Vagina (tissue), 2 donors: ENCODE measurements around the gene RYR3. TPM values are rescaled to one million over a fixed set of nuclear protein-coding genes. Genes with fewer than 3 reads are reported as not detected.

ENCODE experiments used
- DNase-seq, 2 donors: peaks; one replicate each; pipeline ENCODE4 v3.0.0-alpha.2; 2017; ENCODE audit errors: extremely low spot score in 2 of 2
- H3K27ac ChIP-seq: fragments of 200-600 bp; sonication (generic); one replicate; pipeline ENCODE4 v1.5.1; 2019
- H3K27me3 ChIP-seq: fragments of 200-600 bp; sonication (generic); one replicate; pipeline ENCODE4 v1.5.1; 2019
- H3K36me3 ChIP-seq, 2 donors: fragments of 200-600 bp; sonication (generic); one replicate each; pipeline ENCODE4 v1.5.1; 2017 to 2019
- H3K4me1 ChIP-seq: fragments of 200-600 bp; sonication (generic); one replicate; pipeline ENCODE4 v1.5.1; 2019
- H3K4me3 ChIP-seq, 2 donors: fragments of 200-600 bp; sonication (generic); 1 replicate in 1 of 2; 2 replicates in 1 of 2; pipeline ENCODE4 v1.5.1; 2016 to 2019
- H3K9me3 ChIP-seq: fragments of 200-600 bp; sonication (generic); one replicate; pipeline ENCODE4 v1.5.1; 2019
- POLR2A ChIP-seq, 2 donors: fragments of 450-650 bp; IDR thresholded peaks; one replicate each; pipeline ENCODE4 v1.6.1; 2017; ENCODE audit warnings: antibody characterized with exemption in 2 of 2, mild to moderate bottlenecking in 2 of 2, moderate library complexity in 2 of 2
- POLR2AphosphoS5 ChIP-seq, 2 donors: sonication (generic); formaldehyde crosslinking; IDR thresholded peaks; one replicate each; pipeline ENCODE4 v1.9.0; 2017; ENCODE audit warnings: antibody characterized with exemption in 2 of 2, mild to moderate bottlenecking in 2 of 2, low read depth in 1 of 2; ENCODE audit not compliant: insufficient read depth in 1 of 2
- intact Hi-C: fragments of 100-400 bp; cut with DNase I; formaldehyde crosslinking; loops from one replicate; pipeline ENCODE4 v1.15.1; 2023
- total RNA-seq: library from RNA; depleted of rRNA; stranded (reverse); fragments of >200 nt; gene quantifications from one replicate; pipeline ENCODE4 v1.2.3, GENCODE V29; 2016
- TF ChIP-seq, protein P1 (sequence below), 3 experiments: fragments of 450-650 bp in 2 of 3; fragments of 200-600 bp in 1 of 3; sonication (generic) in 1 of 3; IDR thresholded peaks; one replicate each; pipeline ENCODE4 v1.5.1; 2017 to 2019; ENCODE audit warnings: antibody characterized with exemption in 3 of 3, mild to moderate bottlenecking in 2 of 3, moderate library complexity in 2 of 3

Gene RYR3
- total RNA-seq, 1 donor from 2014 or later = 16.5 TPM

DNA sequence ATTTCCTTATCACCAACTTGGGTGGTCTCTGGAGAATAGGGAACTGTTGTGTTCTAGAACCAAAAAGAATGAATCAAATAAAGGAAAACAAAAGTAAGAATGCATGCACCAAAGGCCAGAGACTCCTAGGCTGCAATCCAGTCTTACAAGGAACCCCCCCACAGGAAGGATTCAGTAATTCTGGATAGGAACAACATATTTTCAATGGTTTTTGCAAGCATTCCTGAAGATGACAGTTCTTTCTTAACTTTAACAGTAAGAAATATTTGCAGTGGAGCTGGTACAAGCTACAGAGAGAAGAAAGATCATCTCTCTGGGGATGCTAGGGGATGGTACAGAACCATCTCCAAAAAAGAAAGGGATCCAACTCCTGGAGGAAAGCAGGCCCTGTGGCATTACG is 541.3 kb downstream of the RYR3 start:
- Histone ChIP-seq H3K27ac (no peak overlapping the region), H3K36me3 (no peaks in the 10 kb centered on the region), H3K4me1 (no peaks in the 10 kb centered on the region), H3K27me3 (no peaks in the 10 kb centered on the region), H3K9me3 (no peaks in the 10 kb centered on the region), H3K4me3 (no peak overlapping the region)
- intact Hi-C loops = loop anchor here (10.0 kb wide), 1 partner anchor 53 kb away; no protein-coding TSS in a partner anchor
- no peak for DNase-seq
- TF ChIP-seq POLR2AphosphoS5 (IDR thresholded peaks at IDR 0.05; ENCODE audit: insufficient read depth in 1 of 2, low read depth in 1 of 2) = no peak
- TF ChIP-seq, protein P1, sequence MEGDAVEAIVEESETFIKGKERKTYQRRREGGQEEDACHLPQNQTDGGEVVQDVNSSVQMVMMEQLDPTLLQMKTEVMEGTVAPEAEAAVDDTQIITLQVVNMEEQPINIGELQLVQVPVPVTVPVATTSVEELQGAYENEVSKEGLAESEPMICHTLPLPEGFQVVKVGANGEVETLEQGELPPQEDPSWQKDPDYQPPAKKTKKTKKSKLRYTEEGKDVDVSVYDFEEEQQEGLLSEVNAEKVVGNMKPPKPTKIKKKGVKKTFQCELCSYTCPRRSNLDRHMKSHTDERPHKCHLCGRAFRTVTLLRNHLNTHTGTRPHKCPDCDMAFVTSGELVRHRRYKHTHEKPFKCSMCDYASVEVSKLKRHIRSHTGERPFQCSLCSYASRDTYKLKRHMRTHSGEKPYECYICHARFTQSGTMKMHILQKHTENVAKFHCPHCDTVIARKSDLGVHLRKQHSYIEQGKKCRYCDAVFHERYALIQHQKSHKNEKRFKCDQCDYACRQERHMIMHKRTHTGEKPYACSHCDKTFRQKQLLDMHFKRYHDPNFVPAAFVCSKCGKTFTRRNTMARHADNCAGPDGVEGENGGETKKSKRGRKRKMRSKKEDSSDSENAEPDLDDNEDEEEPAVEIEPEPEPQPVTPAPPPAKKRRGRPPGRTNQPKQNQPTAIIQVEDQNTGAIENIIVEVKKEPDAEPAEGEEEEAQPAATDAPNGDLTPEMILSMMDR (IDR thresholded peaks at IDR 0.05) = no peak
- TF ChIP-seq POLR2A (IDR thresholded peaks at IDR 0.05) = no peak

DNA sequence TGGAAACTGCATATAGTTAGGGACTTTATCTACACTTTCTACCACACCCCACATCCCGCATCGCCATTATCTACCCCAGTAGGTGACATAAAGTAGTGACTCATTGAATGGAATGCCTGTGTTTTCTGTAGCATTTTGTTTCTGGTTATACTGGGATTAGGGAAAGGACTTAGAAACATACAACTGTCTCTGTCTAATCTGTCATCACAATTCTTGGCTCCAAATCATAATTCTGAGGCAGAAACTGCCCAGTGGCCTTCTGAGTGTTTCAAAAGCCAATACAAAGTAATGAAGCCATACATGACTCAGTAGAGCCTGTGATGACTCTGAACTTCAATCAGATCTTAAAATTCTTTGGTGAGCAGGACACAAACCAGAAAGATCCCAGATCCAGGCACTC is 541.8 kb downstream of the RYR3 start:
- Histone ChIP-seq H3K4me3 (no peak overlapping the region), H3K9me3 (no peaks in the 10 kb centered on the region), H3K27ac (no peak overlapping the region), H3K4me1 (no peaks in the 10 kb centered on the region), H3K36me3 (no peaks in the 10 kb centered on the region), H3K27me3 (no peaks in the 10 kb centered on the region)
- intact Hi-C loops = loop anchor here (10.0 kb wide), 1 partner anchor 52 kb away; no protein-coding TSS in a partner anchor
- TF ChIP-seq POLR2A (IDR thresholded peaks at IDR 0.05) (no peak), POLR2AphosphoS5 (IDR thresholded peaks at IDR 0.05; ENCODE audit: insufficient read depth in 1 of 2, low read depth in 1 of 2) (no peak)
- TF ChIP-seq, protein P1 (IDR thresholded peaks at IDR 0.05) = no peak
- DNase-seq = no peak

DNA sequence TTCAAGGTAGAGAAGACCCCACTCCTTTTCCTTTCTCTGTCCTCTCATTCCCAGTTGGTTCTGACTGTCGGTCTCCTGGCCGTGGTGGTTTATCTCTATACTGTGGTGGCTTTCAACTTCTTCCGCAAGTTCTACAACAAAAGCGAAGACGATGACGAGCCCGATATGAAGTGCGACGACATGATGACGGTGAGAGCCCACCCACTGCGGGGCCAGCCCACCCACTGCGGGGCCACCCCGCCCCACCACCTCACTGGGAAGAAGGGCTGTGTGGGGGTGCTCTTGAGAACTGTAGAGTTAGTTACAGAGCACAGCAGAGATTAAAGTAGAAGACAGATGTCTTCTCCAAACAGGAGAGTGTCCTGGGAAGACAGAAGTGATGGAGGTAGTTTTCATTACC is 547.0 kb downstream of the RYR3 start:
- no peaks in the 10 kb centered on the region for H3K9me3 ChIP-seq
- TF ChIP-seq POLR2AphosphoS5 (IDR thresholded peaks at IDR 0.05; ENCODE audit: insufficient read depth in 1 of 2, low read depth in 1 of 2) = no peak
- TF ChIP-seq, protein P1 (IDR thresholded peaks at IDR 0.05) = no peak
- TF ChIP-seq POLR2A (IDR thresholded peaks at IDR 0.05) = no peak
- no peaks in the 10 kb centered on the region for H3K4me1 ChIP-seq
- H3K4me3 ChIP-seq = no peak overlapping the region
- no peak for DNase-seq
- no peaks in the 10 kb centered on the region for H3K27me3 ChIP-seq
- intact Hi-C loops = loop anchor here (10.0 kb wide), 1 partner anchor 47 kb away; no protein-coding TSS in a partner anchor
- H3K27ac ChIP-seq = no peak overlapping the region
- no peaks in the 10 kb centered on the region for H3K36me3 ChIP-seq

DNA sequence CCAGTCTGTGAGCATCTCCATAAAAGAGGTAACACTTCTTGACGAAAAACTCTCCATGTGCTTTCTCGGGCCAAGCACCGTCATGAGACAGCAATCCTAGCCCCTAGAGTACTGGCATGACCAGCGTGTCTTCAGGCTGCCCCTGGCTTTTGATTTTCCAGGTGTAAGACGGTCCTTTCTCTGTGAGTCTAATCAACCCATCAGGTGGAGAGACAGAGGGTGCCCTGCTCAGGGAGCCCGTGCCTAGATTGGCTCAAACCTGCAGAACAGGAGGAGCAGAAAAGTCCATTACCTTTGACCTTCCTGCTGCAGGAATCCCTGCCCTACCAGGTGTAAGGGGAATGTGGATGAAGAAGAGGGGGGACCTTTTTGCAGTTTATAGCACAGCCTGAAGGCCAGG is 548.1 kb downstream of the RYR3 start:
- Histone ChIP-seq H3K4me1 (no peaks in the 10 kb centered on the region), H3K9me3 (no peaks in the 10 kb centered on the region), H3K27me3 (no peaks in the 10 kb centered on the region), H3K36me3 (peaks cover 0 to under 1% of the 10 kb centered on the region in 2 donors), H3K4me3 (no peak overlapping the region), H3K27ac (no peak overlapping the region)
- intact Hi-C loops = loop anchor here (10.0 kb wide), 1 partner anchor 46 kb away; no protein-coding TSS in a partner anchor
- no peak for DNase-seq
- TF ChIP-seq, protein P1 (IDR thresholded peaks at IDR 0.05) = no peak
- TF ChIP-seq POLR2AphosphoS5 (IDR thresholded peaks at IDR 0.05; ENCODE audit: insufficient read depth in 1 of 2, low read depth in 1 of 2) = no peak
- TF ChIP-seq POLR2A (IDR thresholded peaks at IDR 0.05) = no peak

GRCh38 chr15:33859992-33860545 is 549.3 kb downstream of the RYR3 start:
- Histone ChIP-seq H3K27me3 (no peaks in the 10 kb centered on the region), H3K4me1 (no peaks in the 10 kb centered on the region), H3K9me3 (no peaks in the 10 kb centered on the region), H3K36me3 (peaks cover 0 to 10% of the 10 kb centered on the region in 2 donors), H3K4me3 (no peak overlapping the region), H3K27ac (no peak overlapping the region)
- intact Hi-C loops = loop anchor here (10.0 kb wide), 2 partner anchors 45 to 85 kb away; no protein-coding TSS in a partner anchor
- no peak for DNase-seq
- TF ChIP-seq POLR2A (IDR thresholded peaks at IDR 0.05) (no peak), POLR2AphosphoS5 (IDR thresholded peaks at IDR 0.05; ENCODE audit: insufficient read depth in 1 of 2, low read depth in 1 of 2) (no peak)
- TF ChIP-seq, protein P1 (IDR thresholded peaks at IDR 0.05) = no peak
